ENCODE measurements around the gene ZBTB6.

ZBTB6 gene

GRCh38 chr9:122940454-122940748 lies 27.3 kb upstream of the ZBTB6 start:
- TF ChIP-seq, protein P1, sequence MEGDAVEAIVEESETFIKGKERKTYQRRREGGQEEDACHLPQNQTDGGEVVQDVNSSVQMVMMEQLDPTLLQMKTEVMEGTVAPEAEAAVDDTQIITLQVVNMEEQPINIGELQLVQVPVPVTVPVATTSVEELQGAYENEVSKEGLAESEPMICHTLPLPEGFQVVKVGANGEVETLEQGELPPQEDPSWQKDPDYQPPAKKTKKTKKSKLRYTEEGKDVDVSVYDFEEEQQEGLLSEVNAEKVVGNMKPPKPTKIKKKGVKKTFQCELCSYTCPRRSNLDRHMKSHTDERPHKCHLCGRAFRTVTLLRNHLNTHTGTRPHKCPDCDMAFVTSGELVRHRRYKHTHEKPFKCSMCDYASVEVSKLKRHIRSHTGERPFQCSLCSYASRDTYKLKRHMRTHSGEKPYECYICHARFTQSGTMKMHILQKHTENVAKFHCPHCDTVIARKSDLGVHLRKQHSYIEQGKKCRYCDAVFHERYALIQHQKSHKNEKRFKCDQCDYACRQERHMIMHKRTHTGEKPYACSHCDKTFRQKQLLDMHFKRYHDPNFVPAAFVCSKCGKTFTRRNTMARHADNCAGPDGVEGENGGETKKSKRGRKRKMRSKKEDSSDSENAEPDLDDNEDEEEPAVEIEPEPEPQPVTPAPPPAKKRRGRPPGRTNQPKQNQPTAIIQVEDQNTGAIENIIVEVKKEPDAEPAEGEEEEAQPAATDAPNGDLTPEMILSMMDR (IDR thresholded peaks at IDR 0.05; ENCODE audit: extremely low read depth, insufficient read depth, missing control alignments), result no peak
- no peak for DNase-seq (ENCODE audit: low spot score)
- in situ Hi-C loops (cut with MboI; ENCODE audit: low pct_unique_long_range_greater_than_20kb, low sequenced_read_pairs, unreplicated experiment), result no loop called here

DNA sequence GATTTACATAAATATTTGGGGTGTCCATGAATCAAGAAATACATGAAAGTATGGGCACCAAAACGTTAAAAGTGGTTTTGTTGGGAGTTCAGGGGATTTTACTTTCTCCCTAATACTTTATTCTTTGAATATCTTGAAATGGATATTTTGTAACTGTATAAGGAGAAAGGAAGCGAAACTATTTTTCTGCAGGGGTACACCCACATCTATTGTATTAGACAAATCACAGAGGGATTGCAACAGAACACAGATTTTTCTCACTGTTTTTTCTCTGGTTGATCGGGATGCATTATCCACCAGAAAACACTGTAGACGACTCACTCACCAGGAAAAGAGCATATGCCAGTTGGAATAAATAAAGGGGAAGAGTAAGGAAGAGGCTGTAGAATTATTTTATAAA lies 26.5 kb upstream of the ZBTB6 start:
- TF ChIP-seq, protein P1 (IDR thresholded peaks at IDR 0.05; ENCODE audit: extremely low read depth, insufficient read depth, missing control alignments), result no peak
- no peak for DNase-seq (ENCODE audit: low spot score)
- in situ Hi-C loops (cut with MboI; ENCODE audit: low pct_unique_long_range_greater_than_20kb, low sequenced_read_pairs, unreplicated experiment), result no loop called here

DNA sequence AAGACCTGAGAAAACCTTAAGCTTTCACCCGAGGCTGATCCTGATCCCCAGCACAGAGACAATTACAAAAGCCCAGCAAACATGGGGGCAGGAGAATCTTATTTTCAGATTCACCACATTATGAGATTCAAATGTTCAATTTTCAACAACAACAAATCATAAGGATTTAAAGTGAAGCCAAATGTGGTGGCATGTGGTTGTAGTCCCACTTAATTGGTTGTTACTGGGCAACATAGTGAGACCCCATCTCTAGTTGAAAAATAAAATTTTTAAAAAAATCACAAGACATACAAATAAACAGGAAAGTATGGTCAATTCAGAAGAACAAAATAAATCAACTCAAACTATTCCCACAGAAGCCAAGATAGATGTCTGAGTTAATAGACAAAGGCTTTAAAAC lies 23.8 kb upstream of the ZBTB6 start:
- in situ Hi-C loops (cut with MboI; ENCODE audit: low pct_unique_long_range_greater_than_20kb, low sequenced_read_pairs, unreplicated experiment), result no loop called here
- TF ChIP-seq, protein P1 (IDR thresholded peaks at IDR 0.05; ENCODE audit: extremely low read depth, insufficient read depth, missing control alignments), result no peak
- no peak for DNase-seq (ENCODE audit: low spot score)

- in situ Hi-C loops (cut with MboI; ENCODE audit: low pct_unique_long_range_greater_than_20kb, low sequenced_read_pairs, unreplicated experiment), result no loop called here
- TF ChIP-seq, protein P1 (IDR thresholded peaks at IDR 0.05; ENCODE audit: extremely low read depth, insufficient read depth, missing control alignments), result no peak
- no peak for DNase-seq (ENCODE audit: low spot score)
These were observed 23.3 kb upstream of the ZBTB6 start for GRCh38 chr9:122936464-122936863.

DNA sequence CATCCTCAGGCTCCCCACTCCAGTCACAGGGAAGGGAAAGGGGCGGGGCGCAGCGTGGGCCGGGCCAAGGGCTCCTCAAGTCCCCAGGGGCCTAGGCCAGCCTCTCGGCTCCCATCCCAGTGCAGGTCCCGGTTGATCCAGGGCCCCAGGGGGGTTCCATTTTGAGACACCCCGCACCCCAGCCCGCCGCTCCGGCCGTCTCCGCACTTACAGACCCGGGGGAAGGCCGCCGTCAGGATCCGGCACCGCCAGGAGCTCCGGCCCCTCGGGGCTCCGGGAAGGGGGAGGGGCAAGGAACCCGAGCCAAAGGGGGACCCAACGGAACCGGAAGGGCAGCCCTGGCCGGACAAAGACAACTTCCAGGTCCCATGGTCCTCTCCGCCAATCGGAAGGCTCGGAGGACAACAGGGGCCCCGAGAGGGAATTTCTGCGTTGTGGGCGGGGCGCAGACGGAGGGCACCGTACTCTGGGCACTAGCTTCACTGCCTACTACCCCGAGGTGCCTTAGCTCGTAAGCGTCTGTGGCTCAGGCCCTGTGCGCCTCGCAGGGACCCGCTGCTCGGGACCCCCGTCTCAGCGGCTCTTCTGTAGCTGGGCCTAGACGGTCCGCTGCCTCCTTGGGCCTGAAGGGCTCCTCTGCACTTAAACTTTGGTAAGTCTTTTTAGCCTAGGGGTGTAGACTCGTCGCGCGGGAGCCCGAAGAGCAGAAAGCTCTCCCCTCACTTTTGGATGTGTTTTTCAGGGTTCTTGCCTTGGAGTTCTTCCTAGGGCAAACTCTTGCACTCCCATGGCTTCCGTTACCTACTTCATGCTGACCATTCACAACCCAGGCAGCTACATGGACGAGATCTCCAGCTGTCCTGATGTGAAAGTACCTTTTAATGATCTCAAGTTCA lies 18.4 kb upstream of the ZBTB6 start, which contains the start of gene ZBTB26:
Gene ZBTB26, minus strand, starts transcription at position 287 of the 896 bp plus-strand sequence. CDS start 11,578 bp downstream, outside the sequence.
- DNase-seq (ENCODE audit: low spot score), result peak; percentile 91
- TF ChIP-seq, protein P1 (IDR thresholded peaks at IDR 0.05; ENCODE audit: extremely low read depth, insufficient read depth, missing control alignments), result no peak
- in situ Hi-C loops (cut with MboI; ENCODE audit: low pct_unique_long_range_greater_than_20kb, low sequenced_read_pairs, unreplicated experiment), result no loop called here

- DNase-seq (ENCODE audit: low spot score), result no peak
- TF ChIP-seq, protein P1 (IDR thresholded peaks at IDR 0.05; ENCODE audit: extremely low read depth, insufficient read depth, missing control alignments), result no peak
- in situ Hi-C loops (cut with MboI; ENCODE audit: low pct_unique_long_range_greater_than_20kb, low sequenced_read_pairs, unreplicated experiment), result no loop called here
These were observed 17.6 kb upstream of the ZBTB6 start for GRCh38 chr9:122930541-122931225.
